ENCODE measurements around the gene TBX15. TPM values are rescaled to one million over a fixed set of nuclear protein-coding genes. Genes with fewer than 3 reads are reported as not detected.

TBX15 gene
- total and polyA plus RNA-seq, 3 donors from 2014 or later: 0.63 to 1.5 (median 0.74) TPM

DNA sequence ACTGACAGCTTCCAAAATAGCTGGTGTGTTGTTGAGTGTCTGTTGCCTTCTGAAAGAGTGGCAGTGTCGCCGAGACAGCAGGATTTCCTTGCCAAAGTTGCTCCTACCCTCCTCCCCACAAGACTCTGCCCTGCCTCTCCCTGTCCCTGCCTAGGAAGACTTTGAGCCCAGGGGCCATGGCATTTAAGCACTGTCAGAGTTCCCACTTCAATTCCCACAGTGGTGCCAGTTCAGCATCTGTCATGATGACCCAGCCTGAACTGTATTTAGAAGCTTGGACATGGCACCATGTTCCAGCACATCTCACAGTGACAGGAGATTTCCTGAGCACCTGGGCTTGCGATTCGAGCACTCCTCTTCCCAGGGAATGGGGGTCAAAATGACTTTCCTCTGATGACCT lies 43.6 kb downstream of the TBX15 start:
- H3K4me3 ChIP-seq: no peak overlapping the region
- H3K27ac ChIP-seq: no peak overlapping the region
- H3K36me3 ChIP-seq (ENCODE audit: low read depth, missing control alignments): no peaks in the 10 kb centered on the region
- intact Hi-C loops (cut with DNase I; ENCODE audit: low total_unique reads): no loop called here
- no peaks in the 10 kb centered on the region for H3K9me3 ChIP-seq
- H3K4me1 ChIP-seq: no peaks in the 10 kb centered on the region
- DNase-seq: no peak
- TF ChIP-seq POLR2A (IDR thresholded peaks at IDR 0.05) (no peak), CTCF (IDR thresholded peaks at IDR 0.05) (no peak)
- no peaks in the 10 kb centered on the region for H3K27me3 ChIP-seq
- WGBS, 2 donors: 78 to 81% methylated on average over 4 of the region's 4 CpGs

GRCh38 chr1:118944133-118944532 lies 44.0 kb downstream of the TBX15 start:
- Histone ChIP-seq H3K4me3 (no peak overlapping the region), H3K27ac (no peak overlapping the region), H3K4me1 (no peaks in the 10 kb centered on the region), H3K27me3 (no peaks in the 10 kb centered on the region), H3K36me3 (ENCODE audit: low read depth, missing control alignments) (no peaks in the 10 kb centered on the region), H3K9me3 (no peaks in the 10 kb centered on the region)
- TF ChIP-seq CTCF (IDR thresholded peaks at IDR 0.05) (no peak), POLR2A (IDR thresholded peaks at IDR 0.05) (no peak)
- WGBS, 2 donors: 84 to 88% methylated on average over 2 of the region's 2 CpGs
- intact Hi-C loops (cut with DNase I; ENCODE audit: low total_unique reads): no loop called here
- DNase-seq: no peak

GRCh38 chr1:118940957-118941356 lies 47.2 kb downstream of the TBX15 start:
- no peaks in the 10 kb centered on the region for H3K9me3 ChIP-seq
- 76 to 95% methylated on average over 3 of the region's 3 CpGs for WGBS, 2 donors
- DNase-seq: no peak
- no peak overlapping the region for H3K4me3 ChIP-seq
- no peaks in the 10 kb centered on the region for H3K27me3 ChIP-seq
- TF ChIP-seq POLR2A (IDR thresholded peaks at IDR 0.05) (no peak), CTCF (IDR thresholded peaks at IDR 0.05) (no peak)
- no peak overlapping the region for H3K27ac ChIP-seq
- H3K4me1 ChIP-seq: no peaks in the 10 kb centered on the region
- no peaks in the 10 kb centered on the region for H3K36me3 ChIP-seq (ENCODE audit: low read depth, missing control alignments)
- intact Hi-C loops (cut with DNase I; ENCODE audit: low total_unique reads): no loop called here

- intact Hi-C loops (cut with DNase I; ENCODE audit: low total_unique reads): no loop called here
- TF ChIP-seq CTCF (IDR thresholded peaks at IDR 0.05): no peak
- no peak for TF ChIP-seq POLR2A (IDR thresholded peaks at IDR 0.05)
- Histone ChIP-seq H3K4me1 (no peaks in the 10 kb centered on the region), H3K36me3 (ENCODE audit: low read depth, missing control alignments) (no peaks in the 10 kb centered on the region), H3K4me3 (no peak overlapping the region), H3K9me3 (no peaks in the 10 kb centered on the region), H3K27me3 (no peaks in the 10 kb centered on the region), H3K27ac (no peak overlapping the region)
- DNase-seq: no peak
- WGBS, 2 donors: 73 to 74% methylated on average over 4 of the region's 4 CpGs
These were observed 50.6 kb downstream of the TBX15 start for GRCh38 chr1:118937413-118938072.

DNA sequence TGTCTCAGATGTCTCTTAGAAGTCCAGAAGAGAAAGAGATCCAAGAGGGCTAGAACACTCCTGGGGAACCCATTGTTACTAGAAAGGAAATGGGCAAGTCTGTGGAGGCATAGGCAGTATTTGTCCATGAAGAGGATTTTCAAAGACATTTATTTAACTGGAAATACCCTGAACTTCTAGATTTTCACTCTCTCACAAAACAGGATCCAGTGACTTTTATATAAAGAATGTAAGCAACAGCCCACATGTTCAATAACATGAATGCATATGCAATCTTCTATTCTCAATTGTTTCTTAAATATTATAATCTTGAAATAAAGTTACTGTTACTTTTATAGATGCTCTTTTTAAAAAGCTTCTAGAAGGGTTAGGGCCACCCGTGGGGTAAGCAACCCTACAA lies 53.4 kb downstream of the TBX15 start:
- 61 to 63% methylated on average over 1 of the region's 1 CpG for WGBS, 2 donors
- intact Hi-C loops (cut with DNase I; ENCODE audit: low total_unique reads): no loop called here

More for the DNA sequence above, 53.4 kb downstream of the TBX15 start:
- H3K27ac ChIP-seq: no peak overlapping the region
- H3K36me3 ChIP-seq (ENCODE audit: low read depth, missing control alignments): no peaks in the 10 kb centered on the region
- no peak overlapping the region for H3K4me3 ChIP-seq
- H3K4me1 ChIP-seq: no peaks in the 10 kb centered on the region
- H3K27me3 ChIP-seq: no peaks in the 10 kb centered on the region
- TF ChIP-seq CTCF (IDR thresholded peaks at IDR 0.05) (no peak), POLR2A (IDR thresholded peaks at IDR 0.05) (no peak)
- no peak for DNase-seq
- no peaks in the 10 kb centered on the region for H3K9me3 ChIP-seq
